WERI-Rb-1 (cell line): ENCODE data around the gene APOBEC3A.

Source experiments
- DNase-seq: peaks from one replicate; pipeline ENCODE4 v3.0.0-alpha.2; 2020
- H3K27ac ChIP-seq: fragments of 250-450 bp; sonication (Bioruptor Pico); 2 replicates; pipeline ENCODE4 v1.5.1; 2020; ENCODE audit warnings: mild to moderate bottlenecking, moderate library complexity
- H3K27me3 ChIP-seq: fragments of 250-450 bp; sonication (Bioruptor Pico); 2 replicates; pipeline ENCODE4 v1.5.1; 2021; ENCODE audit warnings: mild to moderate bottlenecking, low read depth, moderate library complexity; ENCODE audit not compliant: insufficient read depth, severe bottlenecking
- H3K36me3 ChIP-seq: fragments of 250-450 bp; sonication (Bioruptor Pico); 2 replicates; pipeline ENCODE4 v1.5.1; 2020; ENCODE audit warnings: mild to moderate bottlenecking, moderate library complexity
- H3K4me3 ChIP-seq: 2 replicates; pipeline ENCODE4 v1.5.1; 2011; ENCODE audit warnings: low read depth, mild to moderate bottlenecking, control low read depth, low read length
- H3K9me3 ChIP-seq: fragments of 250-450 bp; sonication (Bioruptor Pico); 2 replicates; pipeline ENCODE4 v1.5.1; 2021; ENCODE audit warnings: mild to moderate bottlenecking, moderate library complexity; ENCODE audit not compliant: severe bottlenecking
- TF ChIP-seq, protein P1 (sequence below): IDR thresholded peaks from 2 replicates; pipeline ENCODE4 v1.5.1; 2011; ENCODE audit warnings: low read depth, mild to moderate bottlenecking, control low read depth, inconsistent platforms, low read length

APOBEC3A gene

GRCh38 chr22:38957046-38957770, at the start of gene APOBEC3A:
Gene APOBEC3A, plus strand, starts transcription at chr22:38957609. Its CDS starts 83 bp downstream, at chr22:38957692.
- Histone ChIP-seq H3K9me3 (no peaks in the 10 kb centered on the region), H3K4me3 (no peak within 1 kb of the TSS), H3K27ac (no peak within 1 kb of the TSS), H3K27me3 (no peaks in the 10 kb centered on the region), H3K36me3 (no peaks in the 10 kb centered on the region)
- DNase-seq = no peak
- TF ChIP-seq, protein P1, sequence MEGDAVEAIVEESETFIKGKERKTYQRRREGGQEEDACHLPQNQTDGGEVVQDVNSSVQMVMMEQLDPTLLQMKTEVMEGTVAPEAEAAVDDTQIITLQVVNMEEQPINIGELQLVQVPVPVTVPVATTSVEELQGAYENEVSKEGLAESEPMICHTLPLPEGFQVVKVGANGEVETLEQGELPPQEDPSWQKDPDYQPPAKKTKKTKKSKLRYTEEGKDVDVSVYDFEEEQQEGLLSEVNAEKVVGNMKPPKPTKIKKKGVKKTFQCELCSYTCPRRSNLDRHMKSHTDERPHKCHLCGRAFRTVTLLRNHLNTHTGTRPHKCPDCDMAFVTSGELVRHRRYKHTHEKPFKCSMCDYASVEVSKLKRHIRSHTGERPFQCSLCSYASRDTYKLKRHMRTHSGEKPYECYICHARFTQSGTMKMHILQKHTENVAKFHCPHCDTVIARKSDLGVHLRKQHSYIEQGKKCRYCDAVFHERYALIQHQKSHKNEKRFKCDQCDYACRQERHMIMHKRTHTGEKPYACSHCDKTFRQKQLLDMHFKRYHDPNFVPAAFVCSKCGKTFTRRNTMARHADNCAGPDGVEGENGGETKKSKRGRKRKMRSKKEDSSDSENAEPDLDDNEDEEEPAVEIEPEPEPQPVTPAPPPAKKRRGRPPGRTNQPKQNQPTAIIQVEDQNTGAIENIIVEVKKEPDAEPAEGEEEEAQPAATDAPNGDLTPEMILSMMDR = no peak

DNA sequence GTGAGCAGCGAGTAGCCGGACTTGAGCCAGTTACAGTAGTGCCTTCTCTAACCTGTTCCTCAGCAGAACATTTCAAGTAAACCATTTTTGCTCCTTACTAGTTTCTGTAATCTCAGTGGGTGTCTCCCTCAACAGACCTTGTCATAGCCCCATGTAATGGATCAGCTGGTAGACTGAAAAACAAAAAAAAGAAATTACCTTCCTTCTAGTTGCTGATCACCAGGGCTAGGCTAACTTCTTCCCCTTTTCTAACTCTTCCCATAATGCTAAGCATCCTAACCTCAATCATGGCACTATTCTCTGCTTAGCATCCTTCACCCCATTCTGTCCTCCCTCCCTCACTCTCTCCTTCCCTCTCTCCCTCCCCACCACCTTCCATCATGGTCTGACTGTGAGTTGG, 49.6 kb upstream of the APOBEC3A start:
- TF ChIP-seq, protein P1 = no peak
- no peaks in the 10 kb centered on the region for H3K36me3 ChIP-seq
- no peak for DNase-seq
- no peak overlapping the region for H3K27ac ChIP-seq
- peaks cover 8% of the 10 kb centered on the region for H3K9me3 ChIP-seq
- H3K27me3 ChIP-seq = no peaks in the 10 kb centered on the region
- H3K4me3 ChIP-seq = no peak overlapping the region

GRCh38 chr22:38911434-38911833, 46.0 kb upstream of the APOBEC3A start:
- no peaks in the 10 kb centered on the region for H3K9me3 ChIP-seq
- H3K36me3 ChIP-seq = no peaks in the 10 kb centered on the region
- no peak for DNase-seq
- no peak overlapping the region for H3K27ac ChIP-seq
- no peak overlapping the region for H3K4me3 ChIP-seq
- TF ChIP-seq, protein P1 = no peak
- no peaks in the 10 kb centered on the region for H3K27me3 ChIP-seq

DNA sequence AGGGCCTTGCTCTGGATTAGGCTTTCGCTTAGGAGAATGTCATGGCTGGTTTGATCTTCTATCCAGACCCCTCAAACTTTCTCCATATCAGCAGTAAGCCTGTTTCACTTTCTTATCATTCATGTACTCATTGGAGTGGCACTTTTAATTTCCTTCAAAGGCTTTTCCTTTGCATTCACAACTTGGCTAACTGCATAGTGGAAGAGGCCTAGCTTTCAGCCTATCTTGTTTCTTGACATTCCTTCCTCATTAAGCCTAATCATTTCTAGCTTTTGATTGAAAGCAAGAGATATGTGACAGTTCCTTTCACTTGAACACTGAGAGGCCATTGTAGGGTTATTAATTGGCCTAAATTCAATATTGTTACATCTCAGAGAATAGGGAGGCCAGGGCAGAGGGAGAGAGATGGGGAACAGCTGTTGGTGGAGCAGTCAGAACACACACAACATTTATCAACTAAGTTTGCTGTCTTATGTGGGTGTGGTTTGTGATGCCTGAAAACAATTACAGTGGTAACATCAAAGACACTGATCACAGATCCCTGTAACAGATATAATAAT, 37.7 kb upstream of the APOBEC3A start:
- TF ChIP-seq, protein P1 = no peak
- H3K9me3 ChIP-seq = no peaks in the 10 kb centered on the region
- H3K4me3 ChIP-seq = no peak overlapping the region
- no peaks in the 10 kb centered on the region for H3K27me3 ChIP-seq
- DNase-seq = no peak
- no peaks in the 10 kb centered on the region for H3K36me3 ChIP-seq
- H3K27ac ChIP-seq = no peak overlapping the region

GRCh38 chr22:38921120-38921519, 36.3 kb upstream of the APOBEC3A start:
- no peak for DNase-seq
- no peak overlapping the region for H3K27ac ChIP-seq
- TF ChIP-seq, protein P1 = no peak
- H3K4me3 ChIP-seq = no peak overlapping the region
- H3K9me3 ChIP-seq = no peaks in the 10 kb centered on the region
- H3K27me3 ChIP-seq = no peaks in the 10 kb centered on the region
- no peaks in the 10 kb centered on the region for H3K36me3 ChIP-seq
